WTC11 (cell line): ENCODE measurements around the gene WDR89.

Experiments
- ESRRA ChIP-seq: sonication (generic); formaldehyde crosslinking; IDR thresholded peaks from 2 replicates; pipeline ENCODE4 v1.8.1; 2022; ENCODE audit warnings: mild to moderate bottlenecking, missing genetic modification reagents, borderline replicate concordance
- FOXJ3 ChIP-seq: sonication (generic); formaldehyde crosslinking; IDR thresholded peaks from 2 replicates; pipeline ENCODE4 v1.9.0; 2021; ENCODE audit warnings: missing genetic modification reagents, mild to moderate bottlenecking, borderline replicate concordance
- JUN ChIP-seq: sonication (generic); formaldehyde crosslinking; IDR thresholded peaks from 2 replicates; pipeline ENCODE4 v1.8.0; 2023; ENCODE audit warnings: mild to moderate bottlenecking, missing genetic modification reagents
- TEAD4 ChIP-seq: sonication (generic); formaldehyde crosslinking; IDR thresholded peaks from 2 replicates; pipeline ENCODE4 v1.8.0; 2022; ENCODE audit warnings: mild to moderate bottlenecking, missing genetic modification reagents
- TF ChIP-seq, protein P1 (sequence below): fragments of 200-600 bp; IDR thresholded peaks from 2 replicates; pipeline ENCODE4 v1.8.0; 2022; ENCODE audit warnings: antibody characterized with exemption
- TF ChIP-seq, protein P2 (sequence below): sonication (generic); formaldehyde crosslinking; IDR thresholded peaks from 2 replicates; pipeline ENCODE4 v1.8.1; 2023; ENCODE audit warnings: mild to moderate bottlenecking, moderate library complexity, missing genetic modification reagents
- TF ChIP-seq, protein P3 (sequence below): fragments of 250-450 bp; sonication (Bioruptor Pico); IDR thresholded peaks from 2 replicates; pipeline ENCODE4 v1.8.0; 2021; ENCODE audit warnings: mild to moderate bottlenecking
- TF ChIP-seq, protein P4 (sequence below): sonication (generic); formaldehyde crosslinking; IDR thresholded peaks from 2 replicates; pipeline ENCODE4 v1.8.1; 2023; ENCODE audit warnings: mild to moderate bottlenecking, missing genetic modification reagents, moderate library complexity

DNA sequence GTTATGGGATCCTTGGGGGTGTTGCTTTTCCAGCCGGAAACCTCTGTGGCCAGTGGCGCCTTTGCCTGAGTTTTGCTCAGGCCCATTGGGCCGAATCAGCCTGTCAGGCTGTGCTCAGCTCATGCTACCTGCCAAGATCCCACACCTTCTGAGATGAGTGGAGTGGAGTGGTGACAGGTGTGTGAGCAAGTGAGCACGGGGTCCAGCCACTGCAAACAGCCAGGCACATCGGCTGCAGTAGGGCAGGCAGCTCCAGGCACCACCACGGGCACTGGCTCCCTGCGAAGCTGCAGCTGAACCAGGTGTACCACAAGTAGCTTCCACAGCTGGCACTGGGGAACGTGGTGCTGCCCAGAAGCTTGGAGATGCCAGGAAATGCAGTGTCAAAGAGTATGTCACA, 21.1 kb upstream of the WDR89 start:
- TF ChIP-seq FOXJ3 (CRISPR knock-in tag) (no peak), ESRRA (CRISPR knock-in tag) (no peak), TEAD4 (CRISPR knock-in tag) (no peak), JUN (CRISPR knock-in tag) (no peak)
- TF ChIP-seq, protein P1, sequence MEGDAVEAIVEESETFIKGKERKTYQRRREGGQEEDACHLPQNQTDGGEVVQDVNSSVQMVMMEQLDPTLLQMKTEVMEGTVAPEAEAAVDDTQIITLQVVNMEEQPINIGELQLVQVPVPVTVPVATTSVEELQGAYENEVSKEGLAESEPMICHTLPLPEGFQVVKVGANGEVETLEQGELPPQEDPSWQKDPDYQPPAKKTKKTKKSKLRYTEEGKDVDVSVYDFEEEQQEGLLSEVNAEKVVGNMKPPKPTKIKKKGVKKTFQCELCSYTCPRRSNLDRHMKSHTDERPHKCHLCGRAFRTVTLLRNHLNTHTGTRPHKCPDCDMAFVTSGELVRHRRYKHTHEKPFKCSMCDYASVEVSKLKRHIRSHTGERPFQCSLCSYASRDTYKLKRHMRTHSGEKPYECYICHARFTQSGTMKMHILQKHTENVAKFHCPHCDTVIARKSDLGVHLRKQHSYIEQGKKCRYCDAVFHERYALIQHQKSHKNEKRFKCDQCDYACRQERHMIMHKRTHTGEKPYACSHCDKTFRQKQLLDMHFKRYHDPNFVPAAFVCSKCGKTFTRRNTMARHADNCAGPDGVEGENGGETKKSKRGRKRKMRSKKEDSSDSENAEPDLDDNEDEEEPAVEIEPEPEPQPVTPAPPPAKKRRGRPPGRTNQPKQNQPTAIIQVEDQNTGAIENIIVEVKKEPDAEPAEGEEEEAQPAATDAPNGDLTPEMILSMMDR: no peak
- TF ChIP-seq, protein P2, sequence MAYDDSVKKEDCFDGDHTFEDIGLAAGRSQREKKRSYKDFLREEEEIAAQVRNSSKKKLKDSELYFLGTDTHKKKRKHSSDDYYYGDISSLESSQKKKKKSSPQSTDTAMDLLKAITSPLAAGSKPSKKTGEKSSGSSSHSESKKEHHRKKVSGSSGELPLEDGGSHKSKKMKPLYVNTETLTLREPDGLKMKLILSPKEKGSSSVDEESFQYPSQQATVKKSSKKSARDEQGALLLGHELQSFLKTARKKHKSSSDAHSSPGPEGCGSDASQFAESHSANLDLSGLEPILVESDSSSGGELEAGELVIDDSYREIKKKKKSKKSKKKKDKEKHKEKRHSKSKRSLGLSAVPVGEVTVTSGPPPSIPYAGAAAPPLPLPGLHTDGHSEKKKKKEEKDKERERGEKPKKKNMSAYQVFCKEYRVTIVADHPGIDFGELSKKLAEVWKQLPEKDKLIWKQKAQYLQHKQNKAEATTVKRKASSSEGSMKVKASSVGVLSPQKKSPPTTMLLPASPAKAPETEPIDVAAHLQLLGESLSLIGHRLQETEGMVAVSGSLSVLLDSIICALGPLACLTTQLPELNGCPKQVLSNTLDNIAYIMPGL: no peak
- TF ChIP-seq, protein P3, sequence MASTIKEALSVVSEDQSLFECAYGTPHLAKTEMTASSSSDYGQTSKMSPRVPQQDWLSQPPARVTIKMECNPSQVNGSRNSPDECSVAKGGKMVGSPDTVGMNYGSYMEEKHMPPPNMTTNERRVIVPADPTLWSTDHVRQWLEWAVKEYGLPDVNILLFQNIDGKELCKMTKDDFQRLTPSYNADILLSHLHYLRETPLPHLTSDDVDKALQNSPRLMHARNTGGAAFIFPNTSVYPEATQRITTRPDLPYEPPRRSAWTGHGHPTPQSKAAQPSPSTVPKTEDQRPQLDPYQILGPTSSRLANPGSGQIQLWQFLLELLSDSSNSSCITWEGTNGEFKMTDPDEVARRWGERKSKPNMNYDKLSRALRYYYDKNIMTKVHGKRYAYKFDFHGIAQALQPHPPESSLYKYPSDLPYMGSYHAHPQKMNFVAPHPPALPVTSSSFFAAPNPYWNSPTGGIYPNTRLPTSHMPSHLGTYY (CRISPR knock-in tag): no peak
- TF ChIP-seq, protein P4, sequence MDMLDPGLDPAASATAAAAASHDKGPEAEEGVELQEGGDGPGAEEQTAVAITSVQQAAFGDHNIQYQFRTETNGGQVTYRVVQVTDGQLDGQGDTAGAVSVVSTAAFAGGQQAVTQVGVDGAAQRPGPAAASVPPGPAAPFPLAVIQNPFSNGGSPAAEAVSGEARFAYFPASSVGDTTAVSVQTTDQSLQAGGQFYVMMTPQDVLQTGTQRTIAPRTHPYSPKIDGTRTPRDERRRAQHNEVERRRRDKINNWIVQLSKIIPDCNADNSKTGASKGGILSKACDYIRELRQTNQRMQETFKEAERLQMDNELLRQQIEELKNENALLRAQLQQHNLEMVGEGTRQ (CRISPR knock-in tag): no peak
